COLO829 (cell line): Measurements from ENCODE around the gene PLA2G2F.

Experiments used
- DNase-seq: peaks from one replicate; pipeline ENCODE4 v3.0.0; 2012; ENCODE audit warnings: low spot score

PLA2G2F gene

DNA sequence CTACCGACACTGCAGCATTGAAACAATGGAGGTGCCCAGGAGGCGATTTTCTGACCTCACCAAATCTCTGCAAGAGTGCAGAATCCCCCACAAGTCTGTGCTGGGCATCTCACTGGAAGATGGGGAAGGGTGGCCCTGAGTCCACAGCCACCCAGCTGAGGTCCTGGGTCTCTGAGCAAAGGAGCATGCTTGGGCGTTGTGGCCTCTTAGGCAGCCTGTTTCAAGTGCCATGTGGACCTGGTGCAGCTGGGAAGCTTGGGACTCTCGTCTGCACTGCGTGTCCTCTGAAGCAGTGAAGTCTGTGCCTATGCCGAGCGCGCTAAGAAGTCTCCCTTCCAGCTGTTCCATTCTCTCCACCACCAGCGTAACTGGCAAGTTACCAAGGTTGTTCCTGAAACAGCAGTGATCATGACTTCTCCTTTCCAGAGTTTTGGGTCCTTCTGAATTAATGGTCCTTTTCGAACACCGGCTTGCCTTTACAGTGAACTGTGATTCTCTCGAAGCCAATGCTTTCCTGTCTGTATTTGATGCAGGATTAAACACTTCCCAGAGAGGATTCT, 52.2 kb downstream of the PLA2G2F start:
- no peak for DNase-seq

DNA sequence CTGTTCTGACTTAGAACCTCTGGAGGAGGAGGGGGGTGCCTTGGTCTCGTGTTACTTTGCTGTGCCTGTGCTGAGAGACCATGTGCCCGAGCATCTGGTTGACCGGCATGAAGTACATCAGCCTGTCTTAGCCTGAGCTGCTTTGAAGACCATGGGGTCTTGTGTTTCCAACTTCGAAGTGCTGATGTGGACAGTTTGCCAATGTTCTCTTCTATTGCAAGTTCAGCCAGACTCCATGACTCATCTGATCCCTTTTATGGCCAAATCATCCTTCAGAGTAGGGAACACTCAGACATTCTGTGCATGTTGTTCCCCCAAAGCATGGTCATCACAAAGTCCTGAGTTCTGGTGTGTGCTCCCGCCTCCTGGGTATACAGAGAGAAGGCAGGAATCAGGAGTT, 53.2 kb downstream of the PLA2G2F start:
- DNase-seq: no peak

DNA sequence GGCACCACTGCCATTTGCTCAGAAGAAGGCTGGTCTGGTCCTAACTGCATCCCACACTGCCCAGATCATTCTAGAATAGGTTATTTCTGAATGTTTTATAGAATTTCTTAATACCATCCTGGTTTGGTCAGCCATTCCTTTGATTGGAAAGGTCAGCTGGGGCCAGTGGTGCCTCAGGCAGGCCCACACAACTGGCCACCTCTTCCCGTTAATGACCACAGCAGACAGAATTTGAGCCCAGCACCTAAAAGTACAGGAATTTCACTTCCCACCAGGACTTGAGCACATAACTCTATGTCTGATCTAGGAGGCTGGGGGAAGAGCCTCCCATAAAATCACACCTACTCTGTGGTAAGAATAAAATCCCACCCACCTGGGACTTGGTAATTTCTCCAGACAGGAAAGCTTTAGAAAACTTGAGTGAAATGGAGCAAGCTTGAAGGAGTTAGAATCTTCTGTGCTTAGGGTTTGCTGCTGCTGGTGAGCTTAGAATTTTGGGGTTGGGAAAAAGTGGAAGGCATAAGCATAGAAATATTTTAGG, 53.8 kb downstream of the PLA2G2F start:
- DNase-seq: no peak

DNA sequence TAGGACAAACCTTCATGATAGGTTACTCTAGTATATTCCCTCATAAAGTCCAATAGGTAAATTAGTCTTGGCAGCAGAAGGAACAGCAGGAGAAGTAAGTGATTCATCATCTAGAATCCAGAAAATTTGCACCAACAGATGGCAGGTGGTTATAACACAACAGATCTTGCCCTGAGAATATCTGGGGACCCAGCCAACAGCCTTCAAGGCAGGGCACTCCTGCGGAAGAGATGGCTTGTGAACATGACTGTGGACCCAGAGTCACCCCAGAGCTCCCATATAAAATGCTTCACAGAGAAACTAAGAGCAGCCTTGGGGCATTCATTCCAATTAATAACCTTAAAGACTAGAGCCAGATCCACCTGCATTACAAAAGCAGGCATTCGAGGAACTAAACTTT, 55.1 kb downstream of the PLA2G2F start:
- no peak for DNase-seq

DNA sequence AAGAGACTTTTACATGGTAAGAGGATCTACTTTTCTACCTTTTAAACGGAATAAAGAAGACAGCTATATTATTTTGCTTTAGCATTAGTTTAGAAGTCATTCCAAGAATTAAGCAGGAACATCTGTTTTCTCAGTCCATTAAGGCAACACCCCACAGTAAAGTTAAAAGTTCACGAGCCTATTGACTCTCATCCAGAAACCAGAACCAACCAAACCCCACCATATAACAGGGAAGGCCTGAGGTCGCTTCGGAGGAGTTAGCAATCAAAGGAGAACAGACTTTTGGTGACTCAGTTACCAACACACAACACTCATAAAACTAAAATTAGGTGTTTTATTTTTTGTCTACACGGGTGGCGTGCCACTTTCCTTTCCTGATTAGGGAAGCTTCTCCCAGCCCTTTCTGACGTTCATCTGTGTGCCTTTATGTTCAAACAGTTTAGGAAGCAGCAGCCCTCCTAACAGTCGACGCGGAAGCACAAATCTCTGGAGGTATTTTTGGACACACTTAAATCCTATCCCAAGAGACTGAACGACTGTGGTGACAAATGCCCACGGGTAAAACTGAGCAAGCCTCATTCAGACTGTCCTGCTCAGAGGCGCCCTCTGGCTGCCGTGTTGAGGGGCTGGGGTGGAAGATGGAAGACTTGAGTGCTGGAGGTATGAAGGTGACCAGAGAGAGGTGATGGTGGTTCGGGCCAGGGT, 55.8 kb downstream of the PLA2G2F start:
- DNase-seq: peak; percentile 52

DNA sequence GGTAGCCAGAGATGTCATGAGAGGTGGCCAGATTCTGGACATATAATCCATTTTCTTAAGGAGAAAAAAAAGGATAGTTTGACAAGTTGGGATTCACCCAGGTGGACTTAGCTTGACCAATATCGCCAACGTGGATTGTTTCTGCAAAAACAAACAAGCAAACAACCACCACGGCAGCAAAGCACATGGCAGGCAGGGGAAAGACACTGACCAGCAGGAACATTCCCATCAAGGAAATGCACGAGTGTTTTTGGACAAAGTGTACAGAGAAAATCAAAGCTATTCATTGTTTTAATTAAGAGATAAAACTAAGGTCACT, 56.3 kb downstream of the PLA2G2F start:
- no peak for DNase-seq

DNA sequence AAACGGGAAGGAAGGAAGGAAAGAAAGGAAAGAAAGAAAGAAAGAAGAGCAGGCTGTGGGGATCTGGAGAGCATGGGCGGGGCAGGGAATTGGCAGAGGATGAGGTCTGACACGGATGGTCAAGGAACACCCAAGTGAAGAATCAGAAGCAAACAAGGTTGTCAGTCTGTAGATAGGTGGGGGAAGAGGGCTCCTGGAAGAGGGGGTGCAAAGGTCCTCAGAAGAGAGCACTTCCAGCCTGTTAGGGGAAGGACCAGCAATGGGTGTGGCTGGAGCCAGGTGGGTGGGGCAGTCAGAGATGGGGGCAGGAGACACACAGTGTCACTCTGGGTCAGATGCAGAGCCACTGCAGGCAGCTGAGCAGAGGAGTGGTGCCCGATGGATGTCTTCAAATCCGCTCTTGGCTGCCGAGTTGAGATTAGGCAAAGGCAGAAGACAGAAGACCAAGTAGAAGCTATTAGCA, 58.2 kb downstream of the PLA2G2F start:
- no peak for DNase-seq

DNA sequence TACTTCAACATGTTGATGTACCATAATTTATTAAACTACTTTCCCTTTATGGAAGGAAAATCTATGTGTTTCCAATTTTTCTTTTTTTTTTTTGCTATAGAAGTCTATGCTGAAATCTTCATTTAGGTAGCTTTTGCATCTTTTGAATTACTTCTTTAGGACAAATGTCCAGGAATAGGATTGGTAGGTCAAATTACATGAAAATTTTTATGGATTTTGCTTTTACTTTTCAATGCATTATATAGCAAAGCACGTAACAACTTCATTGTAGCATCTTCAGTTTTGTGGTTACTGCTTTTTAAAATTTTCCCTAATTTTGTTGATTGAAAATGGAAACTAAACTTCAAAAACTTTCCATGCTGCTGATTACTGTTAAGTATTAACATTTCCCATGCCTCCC, 59.2 kb downstream of the PLA2G2F start:
- DNase-seq: no peak

DNA sequence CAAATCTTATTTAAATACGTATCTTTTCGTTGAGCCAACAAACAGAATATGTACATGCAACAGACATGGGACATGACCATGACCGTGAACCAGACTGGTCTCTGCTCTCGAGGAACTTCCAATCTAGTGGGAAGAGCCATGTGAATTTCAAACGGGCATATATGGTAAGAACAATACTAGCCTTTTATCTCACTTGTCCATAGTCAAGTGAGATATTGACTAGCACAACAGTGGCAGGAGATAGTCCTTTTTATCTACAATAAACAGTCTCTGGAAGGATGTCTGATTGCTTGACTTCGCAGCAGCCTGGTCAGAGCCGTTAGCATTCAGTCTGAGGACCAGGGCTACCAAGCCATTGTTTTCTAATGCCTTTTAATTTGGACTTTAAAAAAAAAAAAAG, 59.8 kb downstream of the PLA2G2F start:
- DNase-seq: no peak

DNA sequence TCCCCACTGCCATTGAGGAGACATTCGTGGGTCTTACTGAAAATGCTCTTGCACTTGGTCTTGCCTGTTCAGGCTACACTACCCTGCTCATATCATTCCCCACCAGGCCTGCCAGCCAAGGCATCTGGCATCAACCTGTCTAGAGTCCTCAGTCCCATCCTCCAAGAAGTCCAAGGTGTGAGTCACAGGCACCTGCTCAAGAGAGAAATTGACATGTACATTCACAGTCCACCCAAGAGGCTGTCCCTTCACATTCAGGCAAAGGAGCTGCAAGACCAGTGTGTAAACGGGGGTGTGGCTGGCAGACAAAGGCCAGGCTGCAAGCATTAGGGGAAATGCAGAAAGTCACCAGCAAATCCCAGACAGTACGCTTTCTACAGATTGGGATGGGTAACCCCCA, 60.3 kb downstream of the PLA2G2F start:
- no peak for DNase-seq

DNA sequence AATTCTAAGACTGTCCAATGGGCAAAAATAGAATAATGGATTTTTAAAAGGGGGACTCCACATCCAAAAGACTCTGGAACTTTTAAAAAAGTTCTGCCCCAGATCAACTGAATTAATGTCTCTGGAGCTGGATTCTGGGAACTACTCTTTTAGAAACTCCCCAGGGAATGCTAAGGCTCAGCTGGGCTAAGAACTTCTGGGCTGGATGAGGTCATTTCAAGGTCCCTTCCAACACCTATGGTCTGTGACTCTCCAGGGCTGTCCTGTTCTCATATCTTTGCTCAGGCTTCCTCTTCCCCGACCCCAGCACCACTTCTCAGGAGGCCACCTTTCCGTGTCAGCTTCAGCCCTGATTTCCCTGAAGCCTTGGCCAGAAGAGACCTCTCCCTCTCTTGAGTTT, 60.7 kb downstream of the PLA2G2F start:
- no peak for DNase-seq
